Measurements from ENCODE around the gene INHBA.

DNA sequence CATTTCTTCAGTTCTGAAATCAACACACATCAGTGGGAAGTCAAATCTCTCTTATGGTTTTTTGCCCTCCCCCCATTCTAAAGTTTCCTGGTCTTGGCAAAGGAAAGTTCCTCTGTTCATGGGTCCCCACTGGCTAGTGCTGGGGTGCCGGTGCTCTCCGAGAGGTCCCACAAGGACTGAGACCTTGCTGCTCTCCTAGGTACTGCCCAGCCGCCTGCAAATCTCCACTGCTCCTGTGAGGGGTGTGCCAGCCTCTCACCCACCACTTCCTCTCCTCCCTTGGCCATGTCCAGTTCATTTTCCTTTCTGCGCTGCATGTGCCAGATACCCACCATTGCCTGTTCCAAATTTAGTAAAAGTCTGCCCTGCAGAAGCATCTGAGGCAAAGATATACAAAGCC is 17.2 kb upstream of the INHBA start:
- TF ChIP-seq, protein P1, sequence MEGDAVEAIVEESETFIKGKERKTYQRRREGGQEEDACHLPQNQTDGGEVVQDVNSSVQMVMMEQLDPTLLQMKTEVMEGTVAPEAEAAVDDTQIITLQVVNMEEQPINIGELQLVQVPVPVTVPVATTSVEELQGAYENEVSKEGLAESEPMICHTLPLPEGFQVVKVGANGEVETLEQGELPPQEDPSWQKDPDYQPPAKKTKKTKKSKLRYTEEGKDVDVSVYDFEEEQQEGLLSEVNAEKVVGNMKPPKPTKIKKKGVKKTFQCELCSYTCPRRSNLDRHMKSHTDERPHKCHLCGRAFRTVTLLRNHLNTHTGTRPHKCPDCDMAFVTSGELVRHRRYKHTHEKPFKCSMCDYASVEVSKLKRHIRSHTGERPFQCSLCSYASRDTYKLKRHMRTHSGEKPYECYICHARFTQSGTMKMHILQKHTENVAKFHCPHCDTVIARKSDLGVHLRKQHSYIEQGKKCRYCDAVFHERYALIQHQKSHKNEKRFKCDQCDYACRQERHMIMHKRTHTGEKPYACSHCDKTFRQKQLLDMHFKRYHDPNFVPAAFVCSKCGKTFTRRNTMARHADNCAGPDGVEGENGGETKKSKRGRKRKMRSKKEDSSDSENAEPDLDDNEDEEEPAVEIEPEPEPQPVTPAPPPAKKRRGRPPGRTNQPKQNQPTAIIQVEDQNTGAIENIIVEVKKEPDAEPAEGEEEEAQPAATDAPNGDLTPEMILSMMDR (IDR thresholded peaks at IDR 0.05): no peak
- no peak for TF ChIP-seq POLR2A (IDR thresholded peaks at IDR 0.05)
